Naive B cell (primary cell): ENCODE measurements around the gene IFT27. TPM values are rescaled to one million over a fixed set of nuclear protein-coding genes. Genes with fewer than 3 reads are reported as not detected.
"Not testable (repeated sequence)": the region's sequence is repeated elsewhere in the genome, so short reads cannot be mapped to it uniquely, and the experiment has no call there.

Experiments
- ATAC-seq, 2 donors: fragments of 150-1000 bp; cut with Tn5 transposase; 2 replicates each; pipeline ENCODE4 v1.10.0; 2021; ENCODE audit warnings: low read depth in 2 of 2, mild to moderate bottlenecking in 2 of 2, moderate library complexity in 2 of 2
- DNase-seq: peaks from one replicate; pipeline ENCODE4 v3.0.0; 2022
- H3K27ac Mint-ChIP-seq, 6 donors: one replicate each; pipeline ENCODE4 v1.8.0; 2020 to 2022; ENCODE audit warnings: mild to moderate bottlenecking in 6 of 6, mixed read lengths in 6 of 6, moderate library complexity in 5 of 6, inconsistent platforms in 2 of 6
- H3K27me3 Mint-ChIP-seq, 3 donors: one replicate each; pipeline ENCODE4 v1.8.0; 2021 to 2022; ENCODE audit warnings: mixed read lengths in 3 of 3, mild to moderate bottlenecking in 1 of 3
- H3K36me3 Mint-ChIP-seq, 2 donors: one replicate each; pipeline ENCODE4 v1.8.0; 2020 to 2022; ENCODE audit warnings: mixed read lengths in 2 of 2, inconsistent platforms in 1 of 2, mild to moderate bottlenecking in 1 of 2
- H3K4me1 Mint-ChIP-seq, 3 donors: one replicate each; pipeline ENCODE4 v1.8.0; 2020 to 2022; ENCODE audit warnings: mixed read lengths in 3 of 3, inconsistent platforms in 1 of 3, mild to moderate bottlenecking in 1 of 3, moderate library complexity in 1 of 3
- H3K4me3 Mint-ChIP-seq, 8 donors: one replicate each; pipeline ENCODE4 v1.8.0; 2020 to 2022; ENCODE audit warnings: mild to moderate bottlenecking in 8 of 8, mixed read lengths in 8 of 8, moderate library complexity in 8 of 8, inconsistent platforms in 2 of 8
- H3K9me3 Mint-ChIP-seq, 7 donors: one replicate each; pipeline ENCODE4 v1.8.0; 2020 to 2022; ENCODE audit warnings: mixed read lengths in 7 of 7, mild to moderate bottlenecking in 5 of 7, inconsistent platforms in 2 of 7, moderate library complexity in 1 of 7
- polyA plus RNA-seq, 6 donors: library from polyadenylated mRNA; unstranded; fragments of 300-500 nt; fragmentation: Illumina TruSeq; gene quantifications; one replicate each; pipeline ENCODE4 v1.2.3, GENCODE V29; 2021; ENCODE audit warnings: low read depth in 6 of 6

Gene IFT27
- polyA plus RNA-seq, 6 donors from 2014 or later = 7.2 to 15.9 (median 11.6) TPM

DNA sequence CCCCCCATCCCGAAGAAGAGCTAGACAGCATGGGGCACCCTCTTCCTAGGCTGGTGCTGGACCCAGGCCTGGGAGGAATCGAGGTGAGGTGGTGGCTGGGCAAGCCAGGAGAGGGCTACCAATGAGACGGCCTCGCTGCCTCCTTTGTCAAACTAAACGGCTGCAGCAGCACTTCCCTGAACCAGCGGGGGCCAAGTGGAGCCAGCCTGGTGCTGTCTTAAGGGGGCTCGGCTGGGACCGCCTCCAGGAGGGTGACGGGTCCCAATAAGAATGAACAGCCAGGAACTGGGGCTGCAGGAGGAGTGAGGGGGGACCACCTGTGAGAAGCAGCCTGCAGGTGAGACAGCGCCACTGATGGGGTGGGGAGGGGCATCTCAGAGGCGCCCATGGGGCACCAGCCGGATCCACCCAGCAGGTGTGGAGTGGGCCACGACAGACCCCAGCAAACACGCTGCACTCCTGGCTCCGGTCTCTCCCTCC is 17.1 kb downstream of the IFT27 start:
- Mint-ChIP-seq H3K36me3 (peaks cover 3 to 12% of the 10 kb centered on the region in 2 donors), H3K27me3 (peaks cover 9 to 12% (median 10%) of the 10 kb centered on the region in 3 donors), H3K9me3 (peaks cover 0 to 3% (median 0%) of the 10 kb centered on the region in 7 donors), H3K4me3 (no peak overlapping the region), H3K27ac (peak overlapping the region in 1 of 6 donors; percentile 69), H3K4me1 (peaks cover 5 to 7% (median 6%) of the 10 kb centered on the region in 3 donors)
- DNase-seq (no peak), ATAC-seq (no peak)

DNA sequence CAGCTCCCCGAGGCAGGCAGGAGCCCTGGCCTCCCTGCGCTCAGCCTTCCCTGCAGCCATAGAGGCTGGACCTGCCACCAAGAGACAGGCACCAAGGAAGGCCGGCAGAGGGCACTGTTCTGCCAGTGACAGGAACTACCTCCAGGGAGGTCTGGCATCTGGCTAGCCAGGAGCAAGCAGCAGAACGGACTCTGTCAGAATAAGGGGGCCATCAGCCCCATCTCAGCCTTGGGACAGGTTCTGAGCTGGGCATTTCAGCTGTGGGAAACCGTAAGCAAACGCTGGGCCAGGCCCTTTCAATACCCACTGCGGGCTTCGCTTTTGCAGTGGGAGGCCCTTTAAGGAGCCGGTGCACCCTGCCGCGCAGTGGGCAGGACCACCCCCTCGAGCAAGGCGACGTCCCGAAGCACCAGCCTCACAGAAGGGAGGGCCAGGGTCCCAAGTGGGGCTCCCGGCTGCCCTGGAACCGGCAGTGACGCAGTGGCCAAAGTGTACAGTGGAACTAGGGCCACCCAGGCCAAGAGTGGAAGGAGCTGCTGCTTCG is 18.2 kb downstream of the IFT27 start:
- Mint-ChIP-seq H3K27ac (peak overlapping the region in 2 of 6 donors; percentile 18 to 52), H3K4me3 (no peak overlapping the region), H3K9me3 (peaks cover 0 to 3% (median 0%) of the 10 kb centered on the region in 7 donors), H3K36me3 (peaks cover 0 to 8% of the 10 kb centered on the region in 2 donors), H3K4me1 (peaks cover 5 to 7% (median 6%) of the 10 kb centered on the region in 3 donors), H3K27me3 (peaks cover 12 to 21% (median 19%) of the 10 kb centered on the region in 3 donors)
- DNase-seq (peak; percentile 53), ATAC-seq (peak; percentile 69 to 85)

DNA sequence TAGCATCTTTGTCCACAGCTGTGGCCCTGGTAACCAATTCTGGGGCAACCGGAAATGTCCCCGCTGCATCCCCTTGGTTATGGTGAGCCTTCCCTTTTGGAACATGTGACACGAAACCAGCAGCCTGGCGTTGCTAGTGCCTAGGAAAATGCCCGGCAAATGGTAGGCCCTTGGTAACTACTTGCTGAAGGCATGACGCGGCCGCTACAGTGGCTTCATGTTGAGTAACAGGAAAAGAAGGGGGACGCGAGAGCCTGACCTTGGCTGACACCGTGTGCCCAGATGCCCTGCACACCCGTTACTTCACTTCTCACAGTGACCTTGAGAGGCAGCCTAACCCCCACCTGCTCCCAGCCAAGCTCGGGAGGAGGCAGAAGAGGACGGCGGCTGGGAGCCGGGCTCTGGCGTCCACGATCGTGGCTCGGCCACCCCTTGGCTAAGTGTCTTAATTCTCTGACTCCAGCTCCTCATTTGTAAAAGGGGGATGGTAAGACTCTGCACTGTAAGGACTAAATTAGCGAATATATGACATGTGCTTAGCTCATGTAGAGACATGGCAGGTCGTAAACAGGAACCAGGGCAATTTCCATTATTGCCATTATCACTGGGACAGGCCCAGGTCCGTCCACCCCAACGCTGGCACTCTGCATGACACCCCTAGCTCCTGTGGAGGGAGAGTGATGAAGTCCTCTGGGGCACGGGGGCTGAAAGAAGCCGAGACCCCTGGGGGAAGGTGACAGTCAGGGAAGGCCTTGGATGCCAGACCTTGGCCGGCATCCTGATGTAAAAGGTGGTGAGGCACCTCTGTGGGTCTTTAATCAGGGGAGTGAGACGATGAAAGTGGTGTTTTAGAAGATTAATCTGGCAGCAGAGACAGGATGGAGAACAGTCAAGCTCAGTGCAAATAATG is 18.9 kb downstream of the IFT27 start:
- H3K27ac Mint-ChIP-seq = peak overlapping the region in 1 of 6 donors; percentile 3
- H3K36me3 Mint-ChIP-seq = peaks cover 0 to 8% of the 10 kb centered on the region in 2 donors
- no peak overlapping the region for H3K4me3 Mint-ChIP-seq

GRCh38 chr22:36756031-36756430 is 19.9 kb downstream of the IFT27 start:
- ATAC-seq = no peak
- H3K4me3 Mint-ChIP-seq = no peak overlapping the region
- peaks cover 0 to 8% of the 10 kb centered on the region in 2 donors for H3K36me3 Mint-ChIP-seq
- DNase-seq = no peak
- H3K27me3 Mint-ChIP-seq = peaks cover 19 to 26% (median 25%) of the 10 kb centered on the region in 3 donors
- H3K27ac Mint-ChIP-seq = no peak overlapping the region
- peaks cover 0 to 3% (median 0%) of the 10 kb centered on the region in 7 donors for H3K9me3 Mint-ChIP-seq
- H3K4me1 Mint-ChIP-seq = peaks cover 5 to 7% (median 6%) of the 10 kb centered on the region in 3 donors

More for the DNA sequence above, 18.9 kb downstream of the IFT27 start:
- ATAC-seq (no peak), DNase-seq (no peak)
- Mint-ChIP-seq H3K27me3 (peaks cover 19 to 26% (median 25%) of the 10 kb centered on the region in 3 donors), H3K9me3 (peaks cover 0 to 3% (median 0%) of the 10 kb centered on the region in 7 donors), H3K4me1 (peaks cover 5 to 7% (median 6%) of the 10 kb centered on the region in 3 donors)

DNA sequence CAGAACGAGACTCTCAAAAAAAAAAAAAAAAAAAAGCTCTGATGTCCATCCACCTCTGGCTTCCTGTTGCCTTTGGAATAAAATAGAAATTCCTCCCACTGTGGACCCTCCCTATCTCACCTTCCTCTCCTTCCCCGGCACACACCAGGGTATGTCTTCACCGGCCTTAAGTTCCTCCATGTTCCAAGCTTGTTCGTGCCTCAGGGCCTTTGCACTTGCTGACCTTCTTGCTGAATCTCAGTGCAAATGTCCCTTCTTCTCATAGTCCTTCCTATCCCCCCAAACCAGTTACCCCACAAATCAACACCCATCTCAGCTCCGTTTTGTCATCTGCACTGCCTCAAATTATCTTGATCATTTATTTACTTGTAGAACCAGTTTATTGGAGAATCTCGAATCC is 20.6 kb downstream of the IFT27 start:
- peaks cover 19 to 30% (median 25%) of the 10 kb centered on the region in 3 donors for H3K27me3 Mint-ChIP-seq
- peaks cover 0 to 3% (median 0%) of the 10 kb centered on the region in 7 donors for H3K9me3 Mint-ChIP-seq
- no peak overlapping the region for H3K27ac Mint-ChIP-seq
- H3K4me3 Mint-ChIP-seq = no peak overlapping the region
- peaks cover 5 to 7% (median 6%) of the 10 kb centered on the region in 3 donors for H3K4me1 Mint-ChIP-seq
- ATAC-seq = no peak
- no peak for DNase-seq
- peaks cover 0 to 8% of the 10 kb centered on the region in 2 donors for H3K36me3 Mint-ChIP-seq

GRCh38 chr22:36754881-36755280 is 21.0 kb downstream of the IFT27 start:
- not testable (repeated sequence) for ATAC-seq, DNase-seq
- peaks cover 19 to 34% (median 25%) of the 10 kb centered on the region in 3 donors for H3K27me3 Mint-ChIP-seq

GRCh38 chr22:36753916-36754315 is 22.0 kb downstream of the IFT27 start:
- H3K27ac Mint-ChIP-seq = peak overlapping the region in 1 of 6 donors; percentile 78
- ATAC-seq (no peak), DNase-seq (no peak)
- no peak overlapping the region for H3K4me3 Mint-ChIP-seq
- peaks cover 19 to 36% (median 25%) of the 10 kb centered on the region in 3 donors for H3K27me3 Mint-ChIP-seq
- H3K9me3 Mint-ChIP-seq = peaks cover 0 to 3% (median 0%) of the 10 kb centered on the region in 7 donors
- H3K4me1 Mint-ChIP-seq = peaks cover 5 to 7% (median 6%) of the 10 kb centered on the region in 3 donors
- peaks cover 0 to 8% of the 10 kb centered on the region in 2 donors for H3K36me3 Mint-ChIP-seq

More at GRCh38 chr22:36754881-36755280, 21.0 kb downstream of the IFT27 start:
- H3K4me1 Mint-ChIP-seq, H3K4me3 Mint-ChIP-seq, H3K27ac Mint-ChIP-seq, H3K9me3 Mint-ChIP-seq, H3K36me3 Mint-ChIP-seq: not testable (repeated sequence)

- H3K4me3 Mint-ChIP-seq = no peak overlapping the region
- DNase-seq (no peak), ATAC-seq (no peak)
- H3K36me3 Mint-ChIP-seq = peaks cover 0 to 8% of the 10 kb centered on the region in 2 donors
- peaks cover 0 to 3% (median 0%) of the 10 kb centered on the region in 7 donors for H3K9me3 Mint-ChIP-seq
- peaks cover 5 to 7% (median 6%) of the 10 kb centered on the region in 3 donors for H3K4me1 Mint-ChIP-seq
- H3K27me3 Mint-ChIP-seq = peaks cover 19 to 36% (median 25%) of the 10 kb centered on the region in 3 donors
- H3K27ac Mint-ChIP-seq = peak overlapping the region in 1 of 6 donors; percentile 70
These were observed 22.7 kb downstream of the IFT27 start for GRCh38 chr22:36753120-36753802.

DNA sequence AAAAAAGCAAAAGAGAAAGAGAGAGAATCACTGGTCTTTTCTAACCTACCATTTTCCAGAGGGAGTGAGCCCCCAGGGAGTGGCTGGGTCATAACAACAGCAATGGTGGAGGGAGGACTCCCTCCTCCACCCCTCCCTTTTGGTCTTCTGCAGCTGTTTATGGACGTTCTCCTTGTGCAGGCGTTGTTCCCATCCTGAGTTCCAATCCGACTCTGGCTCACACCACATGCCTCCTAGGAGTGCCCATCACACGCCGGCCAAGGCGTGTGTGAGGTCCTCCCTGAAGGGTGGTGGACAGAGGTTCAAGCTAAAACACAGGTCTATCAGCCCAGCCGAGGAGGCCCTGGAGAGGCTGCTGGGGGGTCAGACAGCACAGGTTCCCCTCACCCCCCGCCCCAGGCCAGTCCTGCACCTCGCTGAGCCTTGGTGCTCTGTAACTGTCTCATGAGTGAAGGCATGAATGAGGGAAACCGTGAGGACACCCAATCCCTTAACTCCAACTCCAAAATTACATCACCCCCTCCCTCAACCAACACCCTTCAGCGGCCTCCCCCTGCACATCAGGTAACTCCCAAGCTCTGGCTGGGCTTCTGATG is 29.4 kb downstream of the IFT27 start:
- H3K9me3 Mint-ChIP-seq = peaks cover 0 to 1% (median 0%) of the 10 kb centered on the region in 7 donors
- H3K27me3 Mint-ChIP-seq = peaks cover 10 to 36% (median 19%) of the 10 kb centered on the region in 3 donors
- H3K36me3 Mint-ChIP-seq = no peaks in the 10 kb centered on the region
- no peak overlapping the region for H3K4me3 Mint-ChIP-seq
- no peak for DNase-seq
- no peaks in the 10 kb centered on the region for H3K4me1 Mint-ChIP-seq
- ATAC-seq = no peak
- no peak overlapping the region for H3K27ac Mint-ChIP-seq

- no peaks in the 10 kb centered on the region for H3K4me1 Mint-ChIP-seq
- ATAC-seq (no peak), DNase-seq (no peak)
- H3K36me3 Mint-ChIP-seq = no peaks in the 10 kb centered on the region
- peaks cover 16 to 40% (median 19%) of the 10 kb centered on the region in 3 donors for H3K27me3 Mint-ChIP-seq
- H3K9me3 Mint-ChIP-seq = peaks cover 0 to 5% (median 2%) of the 10 kb centered on the region in 7 donors
- no peak overlapping the region for H3K4me3 Mint-ChIP-seq
- no peak overlapping the region for H3K27ac Mint-ChIP-seq
These were observed 30.5 kb downstream of the IFT27 start for GRCh38 chr22:36745301-36745995.

DNA sequence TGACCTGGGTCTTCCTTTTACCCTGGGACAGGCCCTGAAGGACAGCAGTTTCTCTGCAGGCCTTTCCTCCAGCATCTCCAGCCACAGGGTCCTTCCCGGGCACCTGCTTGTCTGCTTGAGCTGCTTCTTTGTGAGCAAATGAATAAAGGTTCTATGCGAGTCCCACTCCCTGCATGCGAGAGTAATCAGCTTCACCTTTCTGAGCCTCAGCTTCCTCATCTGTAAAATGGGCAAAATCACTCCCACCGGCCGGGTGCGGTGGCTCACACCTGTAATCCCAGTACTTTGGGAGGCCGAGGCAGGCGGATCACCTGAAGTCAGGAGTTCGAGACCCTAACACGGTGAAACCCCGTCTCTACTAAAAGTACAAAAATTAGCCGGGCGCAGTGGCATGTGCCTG is 31.1 kb downstream of the IFT27 start:
- Mint-ChIP-seq H3K27me3 (peaks cover 19 to 33% (median 21%) of the 10 kb centered on the region in 3 donors), H3K4me3 (no peak overlapping the region), H3K27ac (no peak overlapping the region), H3K36me3 (no peaks in the 10 kb centered on the region), H3K4me1 (no peaks in the 10 kb centered on the region), H3K9me3 (peaks cover 0 to 7% (median 2%) of the 10 kb centered on the region in 7 donors)
- ATAC-seq (no peak), DNase-seq (no peak)

- no peak overlapping the region for H3K27ac Mint-ChIP-seq
- no peak for DNase-seq
- no peak overlapping the region for H3K4me3 Mint-ChIP-seq
- H3K4me1 Mint-ChIP-seq = no peaks in the 10 kb centered on the region
- ATAC-seq = no peak
- H3K9me3 Mint-ChIP-seq = peaks cover 0 to 7% (median 2%) of the 10 kb centered on the region in 7 donors
- no peaks in the 10 kb centered on the region for H3K36me3 Mint-ChIP-seq
- peaks cover 19 to 32% (median 21%) of the 10 kb centered on the region in 3 donors for H3K27me3 Mint-ChIP-seq
These were observed 31.5 kb downstream of the IFT27 start for GRCh38 chr22:36744413-36744765.
